PC-3 (cell line): ENCODE data around the gene MTHFD1L.

Experiments
- CTCF ChIP-seq: fragments of 300-600 bp; sonication (generic); conservative IDR thresholded peaks from 2 replicates; pipeline ENCODE4 v1.5.1; 2017; ENCODE audit warnings: antibody characterized with exemption, low read depth, mild to moderate bottlenecking, low read length
- EZH2 ChIP-seq: fragments of 300-600 bp; sonication (generic); IDR thresholded peaks from one replicate; pipeline ENCODE4 v1.6.1; 2017; ENCODE audit warnings: antibody characterized with exemption, mild to moderate bottlenecking, low read length; ENCODE audit not compliant: unreplicated experiment
- EZH2phosphoT487 ChIP-seq: fragments of 300-600 bp; sonication (generic); IDR thresholded peaks from 2 replicates; pipeline ENCODE4 v1.6.1; 2018; ENCODE audit warnings: mild to moderate bottlenecking, antibody characterized with exemption, low read length, borderline replicate concordance

- TF ChIP-seq CTCF (no peak), EZH2 (no peak), EZH2phosphoT487 (no peak)
Observed at GRCh38 chr6:151007076-151007475, 141.6 kb downstream of the MTHFD1L start.
